GM12891 (cell line): ENCODE results near the gene ATP8A2.

Experiments used
- POLR2A ChIP-seq: IDR thresholded peaks from 2 replicates; pipeline ENCODE4 v1.6.1; 2011; ENCODE audit warnings: low read depth, low read length, control low read depth
- POLR2AphosphoS5 ChIP-seq: IDR thresholded peaks from 2 replicates; pipeline ENCODE4 v1.6.1; 2011; ENCODE audit warnings: low read depth, low read length, control low read depth
- TAF1 ChIP-seq: IDR thresholded peaks from 2 replicates; pipeline ENCODE4 v1.6.1; 2011; ENCODE audit warnings: low read depth, low read length, control low read depth

DNA sequence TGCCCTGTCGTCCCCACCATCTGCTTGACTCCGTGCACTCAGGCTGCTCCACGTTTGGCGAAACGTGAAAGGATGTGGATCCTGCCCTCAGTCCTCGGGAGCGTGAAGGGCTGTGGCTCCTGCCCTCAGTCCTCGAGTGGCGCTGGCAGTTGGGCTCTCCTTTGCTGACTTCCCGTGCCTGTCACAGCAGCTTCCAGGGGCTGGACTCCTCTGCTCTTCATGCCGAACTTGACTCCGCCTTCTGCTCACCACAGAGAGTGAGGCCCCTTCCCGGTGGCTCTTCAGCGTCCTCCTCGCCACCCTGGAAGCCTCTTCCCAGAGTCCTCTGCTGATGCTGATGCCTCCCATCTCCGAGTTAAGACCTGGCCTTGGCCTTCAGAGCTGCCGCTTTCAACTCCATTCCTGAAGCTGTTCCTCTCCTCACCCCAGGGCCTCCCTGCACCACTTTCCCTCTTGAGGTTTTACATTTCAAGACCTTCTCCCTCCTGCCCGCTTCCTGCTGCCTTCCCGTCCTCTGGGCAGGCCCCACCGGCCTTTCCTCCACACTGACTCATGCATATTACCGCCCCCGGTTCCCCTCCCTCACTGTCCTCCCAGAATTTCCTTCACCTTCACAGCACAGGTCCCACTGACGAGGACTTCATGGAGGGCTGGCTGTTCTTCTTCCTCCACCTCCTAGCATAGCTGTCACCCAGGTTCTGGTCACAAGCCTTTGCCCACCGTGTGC is 568.4 kb downstream of the ATP8A2 start:
- TF ChIP-seq POLR2A: no peak
- no peak for TF ChIP-seq POLR2AphosphoS5
- no peak for TF ChIP-seq TAF1
